GM12801 (cell line): ENCODE data around the gene DENND1A.

ENCODE experiments used
- CTCF ChIP-seq: IDR thresholded peaks from one replicate; pipeline ENCODE4 v1.5.1; 2011; ENCODE audit warnings: control low read depth; ENCODE audit not compliant: insufficient read length; ENCODE audit errors: extremely low read depth

Gene DENND1A

GRCh38 chr9:123923884-123924283 is 6.0 kb downstream of the DENND1A start:
- TF ChIP-seq CTCF, result no peak

GRCh38 chr9:123923377-123923776 is 6.5 kb downstream of the DENND1A start:
- TF ChIP-seq CTCF, result no peak

- no peak for TF ChIP-seq CTCF
Measured at GRCh38 chr9:123922911-123923310, 7.0 kb downstream of the DENND1A start.

DNA sequence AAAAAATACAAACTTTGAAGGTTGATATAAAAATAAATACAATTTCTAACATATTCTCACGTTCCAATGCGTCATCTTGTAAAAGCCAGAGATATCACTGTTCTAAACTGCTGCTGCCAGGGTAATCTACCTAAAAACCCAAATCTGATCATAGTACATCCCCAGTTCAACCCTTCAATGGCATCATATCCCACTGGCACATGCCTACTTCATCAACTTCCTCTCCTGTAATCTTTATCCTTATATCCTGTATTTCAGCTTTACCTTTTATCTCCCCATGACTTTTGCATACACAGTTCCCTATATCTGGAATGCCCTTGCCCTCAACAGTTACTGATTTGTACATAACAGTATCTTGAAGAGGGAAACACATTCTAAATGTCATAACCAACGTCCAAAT is 7.5 kb downstream of the DENND1A start:
- no peak for TF ChIP-seq CTCF

DNA sequence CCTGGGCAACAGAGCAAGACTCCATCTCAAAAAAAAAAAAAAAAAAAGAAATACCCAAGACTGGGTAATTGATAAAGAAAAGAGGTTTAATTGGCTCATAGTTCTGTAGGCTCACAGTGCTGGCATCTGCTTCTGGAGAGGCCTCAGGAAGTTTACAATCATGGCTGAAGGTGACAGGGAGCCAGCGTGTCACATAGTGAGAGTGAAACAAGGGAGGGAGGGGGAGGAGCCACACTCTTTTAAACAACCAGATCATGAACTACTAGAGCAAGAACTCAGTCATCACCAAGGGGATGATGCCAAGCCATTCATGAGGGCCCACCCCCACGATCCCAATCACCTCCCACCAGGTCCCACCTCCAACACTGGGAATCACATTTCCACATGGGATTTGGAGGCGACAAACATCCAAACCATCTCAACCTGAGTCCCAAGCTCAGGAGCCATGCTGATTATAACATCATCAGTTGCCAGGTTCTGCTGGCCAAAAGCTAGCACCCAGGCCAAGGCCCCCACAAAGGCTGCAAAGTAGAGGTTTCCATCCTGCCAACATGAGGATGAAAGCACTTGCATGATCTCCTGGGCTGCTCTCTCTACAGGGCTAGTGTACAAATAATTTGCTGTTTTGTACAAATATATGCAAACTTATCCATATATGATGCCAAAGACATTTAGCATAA is 15.3 kb downstream of the DENND1A start:
- no peak for TF ChIP-seq CTCF

DNA sequence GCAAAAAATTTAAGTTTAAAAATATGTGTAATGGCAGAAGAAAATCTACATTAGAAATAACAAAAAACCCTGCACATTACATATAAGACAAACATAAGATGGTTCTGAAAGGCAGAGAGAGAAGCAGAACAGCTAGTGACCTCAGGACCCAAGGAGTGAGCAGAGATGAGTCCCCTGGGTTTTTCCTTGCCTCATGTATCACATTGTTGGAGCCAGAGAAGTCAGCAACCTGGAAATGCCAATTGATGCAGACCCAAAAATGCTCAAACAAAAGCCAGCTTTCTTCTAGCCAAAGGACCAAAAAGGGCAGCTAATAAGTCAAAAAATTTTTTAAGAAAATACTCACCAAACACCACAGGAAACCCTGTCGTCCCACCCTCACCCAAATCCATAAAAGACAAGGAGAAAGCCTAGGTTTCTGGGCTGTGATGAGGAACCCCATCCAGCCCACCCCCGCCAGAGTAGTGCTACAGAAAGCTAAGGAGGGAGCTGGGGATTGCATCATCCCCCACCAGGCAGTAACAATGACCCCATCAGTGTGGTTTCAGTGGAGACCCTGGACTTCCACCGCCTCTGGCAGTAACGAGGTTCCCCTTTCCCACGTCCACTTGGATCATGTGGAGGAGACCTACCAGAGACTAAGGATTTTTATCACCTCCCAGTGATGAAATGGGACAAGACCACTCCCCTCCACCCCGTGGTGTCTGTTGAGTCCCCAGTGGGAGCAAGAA is 17.6 kb downstream of the DENND1A start:
- TF ChIP-seq CTCF, result no peak

- TF ChIP-seq CTCF, result no peak
Measured at GRCh38 chr9:123911024-123911423, 18.9 kb downstream of the DENND1A start.
